Fibroblast of the aortic adventitia (primary cell): ENCODE measurements around the gene RASGRF2. TPM values are rescaled to one million over a fixed set of nuclear protein-coding genes. Genes with fewer than 3 reads are reported as not detected.

Source experiments
- DNase-seq: peaks from one replicate; pipeline ENCODE4 v3.0.0-alpha.2; 2010; ENCODE audit warnings: low read depth
- H3K4me3 ChIP-seq: 2 replicates; pipeline ENCODE4 v1.5.1; 2011; ENCODE audit warnings: low read depth, mild to moderate bottlenecking, control low read depth, low read length, moderate library complexity
- total RNA-seq: library from RNA; depleted of rRNA; stranded (reverse); fragments of >200 nt; gene quantifications from 2 replicates; pipeline ENCODE4 v1.2.3, GENCODE V29; 2012; ENCODE audit warnings: low replicate concordance
- TF ChIP-seq, protein P1 (sequence below): IDR thresholded peaks from 2 replicates; pipeline ENCODE4 v1.5.1; 2011; ENCODE audit warnings: mild to moderate bottlenecking, low read length, control low read depth, inconsistent platforms; ENCODE audit not compliant: insufficient read depth

RASGRF2 gene
- total RNA-seq, 1 donor, result 3.3 TPM

GRCh38 chr5:80933036-80933435 lies 27.1 kb upstream of the RASGRF2 start:
- no peak for DNase-seq
- H3K4me3 ChIP-seq, result no peak overlapping the region
- TF ChIP-seq, protein P1, sequence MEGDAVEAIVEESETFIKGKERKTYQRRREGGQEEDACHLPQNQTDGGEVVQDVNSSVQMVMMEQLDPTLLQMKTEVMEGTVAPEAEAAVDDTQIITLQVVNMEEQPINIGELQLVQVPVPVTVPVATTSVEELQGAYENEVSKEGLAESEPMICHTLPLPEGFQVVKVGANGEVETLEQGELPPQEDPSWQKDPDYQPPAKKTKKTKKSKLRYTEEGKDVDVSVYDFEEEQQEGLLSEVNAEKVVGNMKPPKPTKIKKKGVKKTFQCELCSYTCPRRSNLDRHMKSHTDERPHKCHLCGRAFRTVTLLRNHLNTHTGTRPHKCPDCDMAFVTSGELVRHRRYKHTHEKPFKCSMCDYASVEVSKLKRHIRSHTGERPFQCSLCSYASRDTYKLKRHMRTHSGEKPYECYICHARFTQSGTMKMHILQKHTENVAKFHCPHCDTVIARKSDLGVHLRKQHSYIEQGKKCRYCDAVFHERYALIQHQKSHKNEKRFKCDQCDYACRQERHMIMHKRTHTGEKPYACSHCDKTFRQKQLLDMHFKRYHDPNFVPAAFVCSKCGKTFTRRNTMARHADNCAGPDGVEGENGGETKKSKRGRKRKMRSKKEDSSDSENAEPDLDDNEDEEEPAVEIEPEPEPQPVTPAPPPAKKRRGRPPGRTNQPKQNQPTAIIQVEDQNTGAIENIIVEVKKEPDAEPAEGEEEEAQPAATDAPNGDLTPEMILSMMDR, result no peak

- TF ChIP-seq, protein P1, result no peak
- DNase-seq, result no peak
- no peak overlapping the region for H3K4me3 ChIP-seq
Measured at GRCh38 chr5:80934751-80935150, 25.4 kb upstream of the RASGRF2 start.

DNA sequence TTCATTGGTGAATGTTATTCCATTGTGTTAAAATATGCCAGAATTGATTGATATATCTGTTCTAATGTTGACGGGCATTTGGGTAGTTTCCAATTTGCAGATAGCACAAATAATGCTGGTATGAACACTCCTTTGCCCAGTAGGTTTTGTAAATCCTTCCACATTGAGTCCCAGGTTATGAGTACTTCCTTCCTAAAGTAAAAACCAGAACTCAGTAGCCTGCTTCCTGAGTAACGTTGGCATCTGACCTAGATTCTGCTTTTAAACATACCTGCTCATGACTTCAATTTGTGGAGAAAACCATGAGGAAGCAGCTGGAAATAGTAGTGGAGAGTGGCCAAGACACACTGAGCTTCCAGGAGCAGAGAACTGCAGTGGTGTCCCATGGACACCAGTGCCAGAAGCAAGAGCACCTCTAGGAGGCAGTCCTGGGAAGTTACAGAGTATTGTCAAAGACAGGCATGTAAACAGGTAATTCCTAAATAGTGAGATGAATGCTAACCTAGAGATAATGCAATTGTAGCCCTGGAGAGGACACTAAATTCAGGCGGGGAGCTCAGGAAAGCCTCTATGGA lies 24.3 kb upstream of the RASGRF2 start:
- no peak for DNase-seq
- TF ChIP-seq, protein P1, result peak; percentile 8
- no peak overlapping the region for H3K4me3 ChIP-seq

- TF ChIP-seq, protein P1, result no peak
- no peak for DNase-seq
- H3K4me3 ChIP-seq, result no peak overlapping the region
Measured at GRCh38 chr5:80936881-80937280, 23.3 kb upstream of the RASGRF2 start.

- TF ChIP-seq, protein P1, result no peak
- H3K4me3 ChIP-seq, result no peak overlapping the region
- DNase-seq, result no peak
Measured at GRCh38 chr5:80937584-80938356, 22.4 kb upstream of the RASGRF2 start.

DNA sequence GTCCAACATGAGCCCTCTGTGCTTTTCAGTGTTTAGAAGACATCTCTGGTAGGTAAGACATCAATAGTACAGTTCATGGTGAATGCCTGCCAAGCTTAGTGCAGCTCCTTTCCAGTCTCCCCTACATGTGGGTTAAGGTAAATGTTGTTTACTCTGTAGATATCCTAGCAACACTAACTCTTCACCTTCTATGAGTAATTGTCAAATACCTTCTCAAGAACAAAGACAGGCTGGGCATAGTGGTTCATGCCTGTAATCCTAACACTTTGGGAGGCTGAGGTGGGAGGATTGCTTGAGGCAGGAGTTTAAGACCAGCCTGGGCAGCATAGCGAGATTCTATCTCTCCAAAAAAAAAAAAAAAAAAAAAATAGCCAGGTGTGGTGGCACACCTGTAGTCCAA lies 18.7 kb upstream of the RASGRF2 start:
- TF ChIP-seq, protein P1, result no peak
- no peak overlapping the region for H3K4me3 ChIP-seq
- DNase-seq, result no peak
